Stimulated activated CD4-positive, alpha-beta T cell treated with anti-CD3 and anti-CD28 coated beads, Interleukin-15, amount 100 ng/mL, for 48 hours (primary cell): ENCODE results near the gene WAPL.
"Not testable (repeated sequence)": the region's sequence is repeated elsewhere in the genome, so short reads cannot be mapped to it uniquely, and the experiment has no call there.

ENCODE experiments used
- DNase-seq, 2 donors: peaks; one replicate each; pipeline ENCODE4 v3.0.0-alpha.2; 2020; ENCODE audit warnings: low read depth in 2 of 2

WAPL gene

DNA sequence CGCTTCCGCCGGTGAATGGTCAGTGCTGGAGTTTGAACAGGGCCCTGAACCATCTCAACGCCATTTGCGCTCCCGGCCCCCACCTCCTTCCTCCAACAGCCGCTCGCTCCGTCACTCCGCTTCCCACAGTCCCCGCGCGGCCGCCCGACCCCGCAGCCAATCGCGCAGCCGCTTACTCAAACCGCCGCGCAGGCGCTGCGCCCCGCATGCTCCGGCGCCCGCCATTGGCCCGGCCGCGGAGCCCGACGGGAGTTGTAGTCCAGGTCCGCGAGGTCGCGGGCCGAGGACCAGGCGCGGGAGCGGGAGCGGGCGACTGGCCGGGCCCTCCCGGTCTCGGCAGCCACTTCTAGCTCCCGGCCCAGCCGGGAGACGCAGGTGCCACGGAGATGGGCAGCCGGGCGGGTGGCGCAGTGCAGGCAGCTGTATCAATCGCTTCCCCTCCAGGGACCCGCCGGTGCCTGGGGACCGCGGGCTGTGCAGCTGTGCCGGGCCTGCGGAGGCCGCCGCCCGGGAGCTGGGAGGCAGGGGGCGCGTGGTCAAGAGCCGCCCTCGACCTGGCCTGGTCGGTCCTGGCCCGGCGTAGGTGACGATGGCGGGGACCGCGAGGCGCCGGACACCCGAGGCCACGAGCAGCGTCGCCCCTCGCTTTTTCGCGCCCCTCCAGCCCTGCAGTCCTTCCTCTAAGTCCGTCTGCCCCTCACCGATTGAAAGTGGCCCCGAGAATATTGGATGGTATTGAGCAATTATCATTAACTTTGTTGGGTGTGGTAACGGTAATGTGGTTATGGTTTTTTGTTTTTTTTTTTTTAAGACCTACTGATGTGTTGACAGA, at the start of gene WAPL:
Gene WAPL, minus strand, starts transcription at position 115 of the 832 bp plus-strand sequence. CDS start 3,723 bp downstream, outside the sequence.
- peak; percentile 85 to 93 for DNase-seq

GRCh38 chr10:86569335-86569734, 47.7 kb upstream of the WAPL start:
- no peak for DNase-seq

- DNase-seq = not testable (repeated sequence)
Measured at GRCh38 chr10:86566518-86566917, 44.9 kb upstream of the WAPL start.

GRCh38 chr10:86563338-86563737, 41.7 kb upstream of the WAPL start:
- not testable (repeated sequence) for DNase-seq

- not testable (repeated sequence) for DNase-seq
Measured at GRCh38 chr10:86558695-86559094, 37.1 kb upstream of the WAPL start.

GRCh38 chr10:86556933-86557649, 35.5 kb upstream of the WAPL start:
- no peak for DNase-seq

- no peak for DNase-seq
Measured at GRCh38 chr10:86556532-86556931, 34.9 kb upstream of the WAPL start.

- DNase-seq = no peak
Measured at GRCh38 chr10:86553639-86554038, 32.0 kb upstream of the WAPL start.

GRCh38 chr10:86553213-86553612, 31.6 kb upstream of the WAPL start:
- DNase-seq = no peak

- DNase-seq = no peak
Measured at GRCh38 chr10:86547296-86547695, 25.7 kb upstream of the WAPL start.

DNA sequence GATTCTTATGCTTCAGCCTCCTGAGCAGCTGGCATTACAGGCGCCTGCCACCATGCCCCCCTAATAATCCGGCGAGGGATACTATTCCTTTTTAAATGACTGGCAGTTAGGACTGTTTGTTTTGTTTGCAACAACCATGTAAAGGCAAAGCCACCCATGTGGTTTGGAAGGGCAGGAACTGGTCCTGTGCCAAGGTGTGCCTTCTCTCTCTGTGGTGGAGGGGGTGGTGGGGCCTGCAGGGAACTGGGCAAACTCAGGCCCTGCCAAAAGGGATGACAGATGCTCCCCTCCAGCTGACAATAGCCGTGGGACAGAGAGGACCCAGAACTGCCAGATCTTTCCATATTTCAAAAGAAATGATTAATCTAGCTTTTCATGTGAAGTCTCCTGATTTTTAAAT, 23.5 kb upstream of the WAPL start:
- DNase-seq = no peak

DNA sequence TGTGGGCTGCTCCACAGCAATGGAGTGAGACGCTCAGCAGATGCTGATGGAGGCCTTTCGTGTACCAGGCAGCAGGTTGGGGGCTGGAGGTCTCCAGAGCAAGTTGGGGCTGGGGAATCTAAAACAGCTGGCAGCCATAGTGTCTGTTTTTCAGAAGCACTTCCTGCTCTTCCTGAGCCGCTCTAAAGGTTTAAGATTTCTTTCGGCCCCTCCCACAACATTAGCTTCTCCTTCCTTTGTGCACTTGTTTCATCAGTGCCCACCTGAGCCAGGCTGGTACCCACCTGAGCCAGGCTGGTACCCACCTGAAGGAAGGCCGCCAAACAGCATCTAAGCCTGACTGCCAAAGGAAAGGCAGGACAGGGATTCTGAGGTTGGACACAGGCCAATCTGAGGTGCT, 18.4 kb upstream of the WAPL start:
- no peak for DNase-seq

- DNase-seq = no peak
Measured at GRCh38 chr10:86538547-86538946, 17.0 kb upstream of the WAPL start.

DNA sequence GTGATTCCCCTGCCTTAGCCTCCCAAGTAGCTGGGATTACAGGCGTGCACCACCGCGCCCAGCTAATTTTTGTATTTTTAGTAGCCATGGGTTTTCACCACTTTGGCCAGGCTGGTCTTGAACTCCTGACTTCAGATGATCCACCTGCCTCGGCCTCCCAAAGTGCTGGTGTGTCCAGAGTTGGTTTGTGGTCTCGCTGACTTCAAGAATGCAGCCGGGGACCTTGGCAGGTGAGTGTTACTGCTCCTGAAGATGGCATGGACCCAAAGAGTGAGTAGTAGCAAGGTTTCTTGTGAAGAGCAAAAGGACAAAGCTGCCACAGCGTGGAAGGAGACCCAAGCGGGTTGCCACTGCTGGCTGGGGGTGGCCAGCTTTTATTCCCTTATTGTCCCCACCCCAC, 16.4 kb upstream of the WAPL start:
- not testable (repeated sequence) for DNase-seq

- DNase-seq = peak; percentile 14 to 15
Measured at GRCh38 chr10:86536294-86536861, 14.8 kb upstream of the WAPL start.

GRCh38 chr10:86535132-86535882, 13.7 kb upstream of the WAPL start:
- peak in 1 of 2 donors; percentile 37 for DNase-seq

DNA sequence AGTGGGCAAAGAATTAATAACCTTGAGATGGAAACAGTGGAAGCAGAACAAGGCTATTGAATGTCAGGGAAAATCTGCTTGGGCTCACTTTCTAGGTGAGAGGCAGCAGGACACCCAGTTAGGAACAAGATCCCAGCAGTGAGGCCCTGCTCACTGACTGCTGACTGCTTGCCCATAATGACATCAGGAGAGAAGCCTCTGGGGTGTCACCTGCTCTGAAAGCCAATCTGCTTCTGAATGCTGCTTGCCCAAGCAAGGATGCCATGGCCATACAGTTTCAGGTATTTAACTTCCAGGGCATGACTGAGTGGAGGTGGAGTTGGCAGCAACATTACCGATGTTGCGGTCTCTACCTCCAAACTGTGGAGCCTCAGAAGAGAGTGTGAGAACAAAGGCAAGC, 11.7 kb upstream of the WAPL start:
- no peak for DNase-seq

DNA sequence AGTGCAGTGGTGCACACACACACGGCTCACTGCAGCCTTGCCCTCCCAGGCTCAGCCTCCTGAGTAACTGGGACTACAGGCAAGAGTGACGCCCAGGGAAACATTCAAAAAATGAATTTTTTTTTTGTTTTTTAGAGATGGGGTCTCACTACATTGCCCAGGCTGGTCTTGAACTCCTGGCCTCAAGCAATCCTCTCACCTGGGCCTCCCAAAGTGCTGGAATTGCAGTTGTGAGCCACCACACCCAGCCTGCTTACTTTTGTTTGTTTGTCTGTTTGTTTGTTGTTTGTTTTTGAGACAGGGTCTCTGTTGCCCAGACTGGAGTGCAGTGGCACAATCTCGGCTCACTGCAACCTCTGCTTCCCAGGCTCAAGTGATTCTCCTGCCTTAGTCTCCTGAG, 7.1 kb upstream of the WAPL start:
- not testable (repeated sequence) for DNase-seq

GRCh38 chr10:86526606-86527005, 5.0 kb upstream of the WAPL start:
- no peak for DNase-seq

DNA sequence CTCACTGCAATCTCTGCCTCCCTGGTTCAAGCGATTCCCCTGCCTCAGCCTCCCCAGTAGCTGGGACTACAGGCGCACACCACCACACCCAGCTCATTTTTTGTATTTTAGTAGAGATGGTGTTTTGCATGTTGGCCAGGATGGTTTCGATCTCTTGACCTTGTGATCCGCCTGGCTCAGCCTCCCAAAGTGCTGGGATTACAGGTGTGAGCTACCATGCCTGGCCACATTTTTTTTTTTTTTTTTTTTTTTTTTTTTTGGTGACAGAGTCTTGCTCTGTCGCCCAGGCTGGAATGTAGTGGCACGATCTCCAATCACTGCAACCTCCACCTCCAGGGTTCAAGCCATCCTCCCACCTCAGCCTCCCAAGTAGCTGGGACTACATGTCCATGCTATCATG, 4.1 kb upstream of the WAPL start:
- DNase-seq = not testable (repeated sequence)

DNA sequence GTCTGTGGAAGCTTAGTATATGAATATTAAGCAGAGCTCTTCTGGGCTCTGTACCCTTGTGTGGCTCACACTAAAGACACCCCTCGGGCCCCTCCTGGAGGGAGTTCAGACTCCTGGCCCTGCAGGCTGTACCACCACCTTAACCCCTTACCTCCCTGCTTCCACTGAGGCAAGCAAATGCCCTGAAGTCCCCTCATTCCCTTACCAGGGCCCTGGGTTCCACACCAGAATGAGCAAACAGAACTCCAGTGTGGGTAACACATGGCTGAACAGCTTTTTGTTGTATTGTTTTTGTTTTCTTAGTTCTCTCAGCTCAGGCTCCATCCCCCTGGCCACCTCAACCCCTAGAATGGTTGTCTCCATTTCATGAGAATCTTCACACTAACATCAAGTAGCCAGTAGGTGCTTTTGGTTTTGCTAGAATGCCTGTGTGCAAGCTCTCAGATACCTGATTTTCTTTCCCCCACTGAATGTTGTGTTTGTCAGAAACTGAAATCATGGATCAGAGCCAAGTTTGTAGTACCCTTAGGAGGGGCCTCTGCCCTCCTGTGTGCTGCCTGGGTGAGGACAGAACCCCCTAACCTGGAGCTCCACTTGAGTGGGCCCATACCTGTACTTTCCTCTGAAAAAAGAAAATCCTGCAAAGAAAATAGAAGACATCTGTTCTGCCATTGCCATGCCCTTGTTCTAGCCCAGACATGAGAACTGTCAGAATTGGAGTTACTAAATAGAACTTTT, 2.8 kb upstream of the WAPL start:
- DNase-seq = no peak
